ENCODE results near the gene ZNF428. TPM values are rescaled to one million over a fixed set of nuclear protein-coding genes. Genes with fewer than 3 reads are reported as not detected.

The ZNF428 gene
- total RNA-seq, 1 donor from 2014 or later, result 37.3 TPM

DNA sequence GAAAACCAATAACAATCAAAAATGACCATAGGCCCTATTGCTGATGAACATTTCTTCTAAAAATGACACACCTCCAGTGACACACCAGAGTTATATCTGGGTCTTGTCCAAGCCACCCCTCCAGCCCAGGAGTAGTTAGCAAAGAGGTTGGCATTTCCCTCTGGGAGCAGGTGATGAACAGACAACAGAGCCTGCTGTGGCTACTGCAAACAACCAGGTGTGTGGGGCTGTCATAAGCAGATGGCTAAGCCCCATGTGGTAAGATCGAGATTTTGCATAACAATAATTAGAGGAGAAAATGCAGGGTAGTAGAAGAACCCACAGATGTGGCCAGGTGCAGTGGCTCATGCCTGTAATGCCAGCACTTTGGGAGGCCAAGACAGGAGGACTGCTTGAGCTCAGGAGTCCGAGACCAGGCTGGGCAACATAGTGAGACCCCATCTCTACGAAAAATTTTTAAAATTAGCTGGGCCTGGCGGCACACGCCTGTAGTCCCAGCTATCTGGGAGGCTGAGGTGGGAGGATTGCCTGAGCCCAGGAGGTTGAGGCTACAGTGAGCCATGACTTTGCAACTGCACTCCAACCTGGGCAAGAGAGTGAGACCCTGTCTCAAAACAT lies 49.1 kb downstream of the ZNF428 start:
- no peak overlapping the region for H3K27ac ChIP-seq
- intact Hi-C loops (cut with DNase I), result no loop called here
- no peak for TF ChIP-seq CTCF (IDR thresholded peaks at IDR 0.05)

DNA sequence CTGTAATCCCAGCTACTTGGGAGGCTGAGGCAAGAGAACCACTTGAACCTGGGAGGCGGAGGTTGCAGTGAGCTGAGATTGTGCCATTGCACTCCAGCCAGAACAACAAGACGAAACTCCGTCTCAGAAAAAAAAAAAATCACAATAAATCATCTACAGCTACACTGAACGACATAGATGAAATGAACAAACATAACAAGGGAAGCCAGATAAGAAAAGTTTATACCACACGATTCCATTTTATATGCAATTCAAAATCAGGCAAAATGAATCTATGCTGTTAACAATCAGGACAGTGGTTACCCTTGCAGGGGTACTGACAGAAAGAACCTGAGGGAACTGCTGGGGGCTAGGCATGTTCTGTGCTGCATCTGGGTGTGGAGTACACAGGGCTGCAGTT lies 49.8 kb downstream of the ZNF428 start:
- Histone ChIP-seq H3K4me1 (peaks cover 1 to 7% of the 10 kb centered on the region in 2 donors), H3K27me3 (no peaks in the 10 kb centered on the region), H3K36me3 (no peaks in the 10 kb centered on the region), H3K27ac (no peak overlapping the region), H3K4me3 (no peak overlapping the region), H3K9me3 (no peaks in the 10 kb centered on the region)
- no peak for DNase-seq (ENCODE audit: low spot score in 2 of 2)
- TF ChIP-seq CTCF (IDR thresholded peaks at IDR 0.05), result no peak
- intact Hi-C loops (cut with DNase I), result no loop called here

More for the DNA sequence above, 49.1 kb downstream of the ZNF428 start:
- no peak for DNase-seq (ENCODE audit: low spot score in 2 of 2)
- Histone ChIP-seq H3K36me3 (no peaks in the 10 kb centered on the region), H3K4me1 (peaks cover 3 to 9% of the 10 kb centered on the region in 2 donors), H3K27me3 (no peaks in the 10 kb centered on the region), H3K9me3 (no peaks in the 10 kb centered on the region), H3K4me3 (no peak overlapping the region)

DNA sequence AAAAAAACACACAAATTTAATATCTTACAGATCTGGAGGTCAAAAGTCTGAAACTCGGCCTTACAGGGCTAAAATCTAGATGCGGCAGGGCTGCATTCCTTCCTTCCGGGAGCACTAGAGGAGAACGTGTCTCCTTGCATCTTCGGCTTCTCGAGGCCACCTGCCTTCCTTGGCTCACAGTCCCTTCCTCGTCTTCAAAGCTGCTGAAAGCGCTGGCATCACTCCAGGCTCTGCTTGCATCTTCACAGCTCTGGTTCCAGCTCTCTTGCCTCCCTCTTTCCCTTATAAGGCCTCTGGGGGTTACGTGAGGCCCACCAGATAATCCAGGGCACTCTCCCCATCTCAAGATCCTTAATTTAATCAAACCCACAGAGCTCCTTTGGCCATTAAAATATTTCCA lies 54.6 kb downstream of the ZNF428 start:
- TF ChIP-seq CTCF (IDR thresholded peaks at IDR 0.05), result no peak
- Histone ChIP-seq H3K36me3 (peaks cover 7% of the 10 kb centered on the region in 2 donors), H3K9me3 (no peaks in the 10 kb centered on the region), H3K4me1 (peaks cover 4 to 13% of the 10 kb centered on the region in 2 donors), H3K4me3 (no peak overlapping the region), H3K27me3 (no peaks in the 10 kb centered on the region), H3K27ac (no peak overlapping the region)
- DNase-seq (ENCODE audit: low spot score in 2 of 2), result no peak
- intact Hi-C loops (cut with DNase I), result no loop called here

DNA sequence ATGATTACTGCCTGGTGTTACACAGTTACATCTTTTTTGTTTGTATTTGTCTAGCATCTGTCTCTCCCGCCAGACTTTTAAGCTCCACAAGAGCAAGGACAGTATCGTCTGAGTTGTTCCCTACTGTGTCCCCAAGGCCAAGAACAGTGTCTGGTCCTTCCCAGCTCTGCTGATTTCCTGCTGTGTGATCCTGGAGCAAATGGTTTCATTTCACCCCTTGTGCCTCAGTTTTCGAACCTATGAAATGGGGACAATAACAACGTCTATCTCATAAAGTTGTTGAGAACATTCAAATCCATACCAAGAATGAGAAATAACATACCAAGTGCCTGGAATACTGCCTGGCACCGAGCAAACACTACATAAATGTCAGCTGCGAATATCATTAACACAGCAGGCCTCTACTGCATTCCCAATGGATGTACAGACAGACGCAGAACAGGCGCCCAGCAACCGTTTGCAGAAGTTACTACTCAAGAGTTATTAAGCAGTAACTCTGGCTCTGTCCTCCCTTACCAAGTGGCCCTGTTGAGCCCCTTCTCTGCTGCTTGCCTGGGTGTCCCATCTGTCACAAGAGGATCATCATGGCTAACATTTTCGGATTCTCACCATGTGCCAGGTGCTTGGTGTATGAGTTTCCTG lies 55.5 kb downstream of the ZNF428 start:
- DNase-seq (ENCODE audit: low spot score in 2 of 2), result no peak
- intact Hi-C loops (cut with DNase I), result no loop called here
- Histone ChIP-seq H3K4me3 (no peak overlapping the region), H3K27ac (peak overlapping the region; percentile 73 to 84), H3K27me3 (no peaks in the 10 kb centered on the region), H3K4me1 (peaks cover 4 to 13% of the 10 kb centered on the region in 2 donors), H3K9me3 (no peaks in the 10 kb centered on the region), H3K36me3 (peaks cover 7 to 12% of the 10 kb centered on the region in 2 donors)
- no peak for TF ChIP-seq CTCF (IDR thresholded peaks at IDR 0.05)

- H3K9me3 ChIP-seq, result no peaks in the 10 kb centered on the region
- H3K4me3 ChIP-seq, result no peak overlapping the region
- H3K27me3 ChIP-seq, result no peaks in the 10 kb centered on the region
- no peak for TF ChIP-seq CTCF (IDR thresholded peaks at IDR 0.05)
- H3K27ac ChIP-seq, result peak overlapping the region; percentile 73 to 84
- H3K36me3 ChIP-seq, result peaks cover 11 to 18% of the 10 kb centered on the region in 2 donors
- peak; percentile 72 to 91 for DNase-seq (ENCODE audit: low spot score in 2 of 2)
- intact Hi-C loops (cut with DNase I), result no loop called here
- peaks cover 4 to 13% of the 10 kb centered on the region in 2 donors for H3K4me1 ChIP-seq
These were observed 56.7 kb downstream of the ZNF428 start for GRCh38 chr19:43562698-43563241.
